HG03378 (cell line): ENCODE data around the gene EME1.

Source experiments
- ATAC-seq: cut with Tn5 transposase; IDR thresholded peaks from one replicate; pipeline ENCODE4 v1.9.1; 2021; ENCODE audit warnings: mild to moderate bottlenecking, moderate library complexity; ENCODE audit not compliant: unreplicated experiment

EME1 gene

DNA sequence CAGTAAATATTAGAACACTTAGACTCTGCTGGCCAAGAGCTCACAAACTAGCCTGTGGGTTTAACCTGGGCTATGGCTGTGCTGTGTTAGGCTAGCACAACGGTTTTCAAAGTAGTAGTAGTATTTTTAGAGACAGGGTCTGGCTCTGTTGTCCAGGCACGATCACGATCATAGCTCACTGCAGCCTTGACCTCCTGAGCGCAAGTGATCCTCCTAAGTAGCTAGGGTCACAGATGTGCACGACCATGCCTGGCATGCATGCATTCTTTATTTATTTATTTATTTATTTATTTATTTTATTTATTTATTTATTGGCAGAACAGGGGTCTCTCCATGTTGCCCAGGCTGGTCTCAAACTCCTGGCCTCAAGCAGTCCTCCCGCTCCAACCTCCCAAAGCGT is 10.4 kb upstream of the EME1 start:
- no peak for ATAC-seq

DNA sequence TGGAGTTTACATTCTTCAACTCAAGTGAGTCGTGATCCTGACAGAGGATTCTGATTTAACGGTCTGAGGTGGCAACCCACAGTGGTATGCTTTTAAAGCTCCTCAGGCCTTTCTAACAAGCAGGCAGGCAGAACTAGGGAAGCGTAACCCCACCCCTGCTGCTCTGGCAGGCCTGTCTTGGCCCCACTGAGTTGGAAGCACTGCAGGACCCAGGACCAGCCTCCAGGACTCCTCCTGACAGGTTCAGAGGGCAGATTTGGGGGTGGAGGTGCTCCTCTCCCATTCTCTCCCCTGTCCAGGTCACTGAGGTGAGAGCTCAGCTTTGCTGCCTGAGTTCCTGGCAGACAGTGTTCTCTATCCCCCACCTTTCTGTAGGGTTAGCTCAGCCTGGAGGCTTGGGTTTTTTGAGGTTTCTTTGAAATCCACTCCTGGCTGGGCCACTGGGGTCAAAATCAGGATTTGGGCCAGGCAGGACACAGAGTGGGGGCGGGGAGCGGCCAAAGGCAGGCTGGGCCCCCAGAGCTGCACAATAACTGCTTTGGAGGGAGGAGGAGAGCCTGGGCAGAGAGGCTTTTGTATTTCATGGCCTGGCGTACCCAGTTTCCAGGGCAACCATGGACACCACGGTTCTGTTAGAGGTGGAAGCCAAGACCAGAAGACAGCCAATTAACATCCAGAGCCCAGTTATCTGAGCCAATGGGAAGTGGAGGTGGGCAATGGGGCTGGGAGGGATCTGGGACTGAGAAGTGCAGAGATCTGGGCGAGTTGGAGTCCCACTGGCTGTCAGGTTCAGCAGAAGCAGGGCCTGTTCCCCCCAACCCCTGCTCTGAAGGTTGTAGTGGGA is 9.6 kb upstream of the EME1 start:
- no peak for ATAC-seq

DNA sequence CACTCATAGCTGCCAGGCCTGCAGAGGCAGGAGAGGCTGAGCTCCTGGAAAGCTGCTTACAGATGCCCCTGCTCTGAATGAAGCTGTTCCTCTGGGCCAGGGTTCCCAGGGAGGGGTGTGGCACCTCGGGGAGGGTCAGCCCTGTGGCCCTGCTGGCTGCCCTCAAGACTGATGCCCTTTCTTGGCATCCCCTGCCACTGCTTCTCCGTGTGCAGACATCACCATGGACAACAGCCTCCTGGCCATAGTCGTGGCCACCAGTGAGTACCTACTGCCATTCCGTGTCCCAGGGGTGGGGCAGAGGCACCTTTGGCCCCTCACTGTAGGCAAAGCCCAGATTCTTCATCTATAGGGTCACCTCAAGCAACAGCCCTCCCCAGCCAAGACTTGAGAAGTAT is 9.0 kb upstream of the EME1 start:
- ATAC-seq: no peak

DNA sequence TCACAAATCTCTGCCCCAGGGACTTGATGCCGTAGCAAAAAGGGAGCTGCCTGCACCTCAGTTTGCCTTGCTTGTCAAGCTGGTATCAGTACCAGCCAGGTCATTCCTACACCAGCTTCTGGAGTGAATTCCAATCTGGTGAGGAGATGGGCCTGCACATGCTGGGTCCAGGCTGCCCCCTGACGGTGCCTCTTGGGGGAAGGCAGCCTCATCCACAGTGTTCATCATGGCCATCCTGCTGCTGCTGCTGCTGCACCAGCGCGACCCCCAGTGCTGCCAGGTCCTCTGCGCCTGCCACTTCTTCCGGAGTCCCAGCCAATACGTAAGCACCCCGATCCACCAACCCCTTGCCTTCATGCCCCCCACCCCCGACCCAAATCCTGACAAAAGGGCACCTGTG is 8.3 kb upstream of the EME1 start:
- ATAC-seq: no peak

DNA sequence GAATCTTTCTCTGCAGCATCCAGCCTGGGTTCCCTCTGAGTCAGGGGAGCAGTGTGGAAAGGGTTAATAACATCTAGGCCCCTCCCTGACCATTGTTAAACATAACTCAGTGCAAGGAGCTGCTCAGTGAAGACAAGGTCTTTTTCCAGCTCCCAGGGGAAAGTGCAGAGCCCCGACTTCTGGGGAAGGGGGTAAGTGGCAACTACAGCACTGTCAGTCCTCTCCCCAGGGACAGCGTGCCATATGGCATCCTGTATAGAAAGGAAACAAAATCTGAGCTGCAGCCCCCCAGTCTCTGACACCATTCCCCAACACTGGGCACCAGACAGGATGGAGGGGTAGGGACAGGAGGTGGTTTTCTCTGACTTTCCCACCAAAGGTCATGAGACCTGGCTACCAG is 7.9 kb upstream of the EME1 start:
- ATAC-seq: no peak

DNA sequence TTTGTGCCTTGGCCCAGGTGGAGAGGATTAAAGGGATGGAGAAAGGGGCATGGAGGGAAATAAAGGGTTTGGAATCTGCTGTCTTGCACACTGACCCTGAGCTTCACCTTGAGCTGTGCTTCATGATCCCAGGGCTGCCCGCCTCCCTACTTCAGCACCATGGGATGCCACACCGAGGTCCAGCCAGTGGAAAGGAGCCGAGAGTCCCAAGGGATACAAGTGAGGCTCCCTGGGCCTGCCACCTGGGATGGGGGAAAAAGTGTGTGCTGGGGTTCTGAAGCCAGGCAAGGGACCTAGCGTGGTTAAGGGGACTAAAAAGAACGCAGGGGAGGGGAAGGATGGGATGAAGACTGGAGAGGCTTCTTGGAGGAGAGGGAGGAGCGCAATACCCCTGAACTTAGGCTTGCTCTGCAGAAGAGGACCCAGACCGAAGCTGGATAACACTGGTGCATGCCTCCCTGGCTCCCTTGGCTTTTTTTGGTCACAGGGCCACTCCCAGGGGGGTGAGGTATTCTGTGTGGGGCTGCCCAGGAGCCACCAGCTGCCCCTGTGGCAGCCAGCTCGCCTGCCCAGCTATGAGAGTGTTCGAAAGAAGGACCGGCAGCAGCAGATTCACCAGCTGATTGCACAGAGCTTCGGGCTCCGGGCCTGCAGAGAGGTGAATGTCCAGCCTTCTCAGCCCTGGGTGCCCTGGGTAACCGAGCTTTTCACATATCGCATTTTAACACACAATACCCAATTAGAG is 7.2 kb upstream of the EME1 start:
- ATAC-seq: no peak

DNA sequence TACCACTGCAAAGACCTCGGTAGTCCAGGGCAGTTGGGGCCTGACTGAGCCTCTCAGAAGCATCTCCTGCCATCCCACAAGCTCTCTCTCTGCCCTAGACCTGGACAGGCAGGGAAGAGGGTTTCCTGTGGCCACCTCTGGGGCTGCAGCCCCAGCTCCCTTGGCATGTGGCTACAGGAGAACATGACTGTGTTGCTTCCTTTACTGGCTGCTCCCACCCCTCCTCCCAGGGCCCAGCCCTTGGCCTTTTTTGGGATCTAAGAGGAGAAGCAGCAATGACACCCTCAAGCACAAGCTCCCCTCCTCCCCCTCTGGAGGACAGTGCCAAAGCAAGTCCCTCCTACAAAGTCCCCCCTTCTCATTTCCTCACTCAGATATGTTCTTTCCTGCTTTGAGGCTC is 5.6 kb upstream of the EME1 start:
- ATAC-seq: no peak

DNA sequence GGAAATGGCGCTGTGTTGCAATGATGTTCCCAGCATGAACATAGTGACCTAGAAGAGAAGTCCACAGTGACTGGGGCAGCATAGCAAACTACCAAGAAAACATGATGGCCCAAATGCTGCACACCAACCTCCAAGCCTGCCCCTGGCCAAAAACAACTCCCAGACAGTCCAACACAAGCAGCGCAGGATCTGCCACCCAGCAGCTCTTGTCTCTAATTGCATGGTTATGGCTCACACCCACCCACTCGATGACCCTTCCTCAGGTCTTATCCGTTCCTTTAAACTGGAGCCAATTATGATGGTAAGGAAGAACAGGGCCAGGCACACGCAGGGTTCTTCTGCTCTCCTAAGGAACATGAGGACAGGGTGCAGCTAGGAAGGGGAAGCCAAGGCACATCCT is 3.0 kb upstream of the EME1 start:
- ATAC-seq: no peak

DNA sequence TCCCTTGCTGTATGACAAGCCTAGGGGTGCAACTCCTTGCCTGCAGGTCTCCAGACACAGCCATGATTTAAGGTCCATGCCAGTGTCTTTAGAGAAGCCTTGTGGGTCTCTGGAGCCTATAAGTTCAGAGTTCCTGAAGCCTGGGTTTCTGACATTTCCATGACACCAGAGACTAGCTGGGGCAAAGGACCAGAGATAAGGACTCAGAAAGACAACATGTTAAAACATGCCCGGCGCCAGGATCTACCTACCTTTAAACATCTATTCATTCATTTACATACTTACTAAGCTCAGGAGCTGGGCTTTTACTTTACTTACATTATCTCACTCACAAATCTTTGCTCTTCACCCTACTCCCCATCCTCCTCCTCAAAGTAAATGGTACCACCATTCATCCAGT is 1.5 kb upstream of the EME1 start:
- no peak for ATAC-seq

DNA sequence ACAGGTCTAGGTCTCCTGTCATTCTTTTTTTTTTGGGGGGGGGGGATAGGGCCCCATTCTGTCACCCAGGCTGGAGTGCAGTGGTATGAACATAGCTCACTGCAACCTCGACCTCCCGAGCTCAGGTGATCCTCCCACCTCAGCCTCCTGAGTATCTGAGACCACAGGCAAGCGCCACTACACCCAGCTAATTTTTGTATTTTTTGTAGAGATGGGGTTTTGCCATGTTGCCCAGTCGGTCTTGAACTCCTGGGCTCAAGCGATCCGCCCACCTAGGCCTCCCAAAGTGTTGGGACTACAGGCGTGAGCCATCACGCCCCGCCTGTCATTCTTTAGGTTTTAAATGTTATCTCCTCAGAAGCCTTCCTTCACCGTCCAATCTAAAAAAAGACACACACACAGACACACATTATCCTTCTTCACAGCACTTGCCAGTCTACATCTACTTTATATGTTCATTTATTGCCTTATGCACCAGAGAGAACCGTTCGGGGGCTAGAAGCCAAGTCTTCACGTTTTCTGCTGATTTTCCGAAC is 739 bp upstream of the EME1 start:
- ATAC-seq: no peak

DNA sequence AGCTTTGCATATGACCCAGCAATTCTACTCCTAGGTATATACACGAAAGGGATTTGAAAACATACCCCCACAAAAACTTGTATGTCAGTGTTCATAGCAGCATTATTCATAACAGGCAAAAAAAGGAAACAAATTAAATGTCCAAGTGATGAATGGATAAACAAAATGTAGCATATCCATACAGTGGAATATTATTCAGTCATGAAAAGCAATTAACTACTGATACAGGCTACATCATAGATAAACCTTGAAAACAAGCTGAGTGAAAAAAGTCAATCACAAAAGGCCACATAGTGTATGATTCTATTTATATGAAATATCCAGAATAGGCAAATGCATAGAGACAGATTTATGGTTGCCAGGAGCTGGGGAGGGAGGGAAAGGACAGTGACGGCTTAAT is 676 bp downstream of the EME1 start:
- ATAC-seq: no peak

DNA sequence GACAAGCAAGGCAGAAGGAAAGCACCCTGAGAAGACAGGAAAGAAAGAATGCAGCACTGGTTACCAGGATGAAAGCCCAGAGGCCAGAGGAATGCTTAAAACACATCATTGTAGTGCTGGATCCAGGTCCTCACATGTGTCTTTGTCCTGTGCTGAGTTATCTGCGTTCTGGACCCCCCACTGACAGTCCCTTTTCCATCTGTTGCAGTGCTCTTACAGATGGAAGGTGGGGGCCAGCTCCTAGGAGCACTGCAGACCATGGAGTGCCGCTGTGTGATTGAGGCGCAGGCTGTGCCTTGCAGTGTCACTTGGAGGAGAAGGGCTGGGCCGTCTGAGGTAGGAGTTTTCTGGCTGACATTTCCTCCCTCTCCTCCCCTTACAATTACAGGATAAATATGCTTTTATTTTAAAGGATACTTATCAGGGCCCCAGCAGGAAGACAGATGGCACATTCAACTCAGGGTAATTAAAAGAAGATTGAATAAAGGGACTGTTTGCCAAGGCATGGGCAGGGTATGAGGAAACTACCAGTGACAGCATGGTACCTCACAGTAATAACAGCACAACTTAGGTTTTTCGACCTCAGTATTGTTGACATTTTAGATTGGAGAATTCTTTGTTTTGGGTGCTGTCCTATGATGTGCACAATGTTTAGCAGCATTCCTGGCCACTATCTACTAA is 3.0 kb downstream of the EME1 start:
- no peak for ATAC-seq

DNA sequence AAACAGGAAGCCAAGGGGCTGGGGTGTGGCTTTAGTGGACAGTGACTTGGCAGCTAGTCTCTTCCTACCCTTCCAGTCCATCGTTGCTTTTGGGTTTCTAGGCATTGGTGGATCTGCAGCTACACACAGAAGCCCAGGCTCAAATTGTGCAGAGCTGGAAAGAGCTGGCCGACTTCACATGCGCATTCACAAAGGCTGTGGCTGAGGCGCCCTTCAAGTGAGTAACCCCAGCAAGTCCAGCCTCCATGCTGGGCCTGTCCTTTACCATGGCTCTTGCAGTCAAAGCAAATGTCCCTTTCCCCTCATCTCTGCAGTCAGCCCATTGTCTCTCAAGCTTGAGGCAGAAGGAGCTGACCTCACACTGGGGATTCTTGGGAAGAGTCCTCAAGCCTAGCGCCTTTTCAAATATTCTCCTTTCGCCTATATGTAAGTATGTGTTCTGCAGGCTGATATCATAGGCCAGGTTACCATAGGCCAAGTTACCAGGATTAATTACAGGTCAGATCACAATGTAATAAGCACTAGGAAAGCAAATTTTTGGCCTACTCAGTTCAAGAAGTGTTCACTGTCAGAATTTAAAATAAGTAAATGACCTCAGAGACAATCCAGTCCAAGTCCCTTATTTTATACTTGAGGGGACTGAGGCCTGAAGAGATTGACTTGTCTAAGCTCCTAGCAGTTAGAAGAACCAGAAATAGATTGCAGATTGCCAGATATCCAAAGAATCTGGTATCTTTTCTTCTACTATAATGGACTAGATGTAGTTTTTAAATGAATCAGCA is 6.5 kb downstream of the EME1 start:
- no peak for ATAC-seq

DNA sequence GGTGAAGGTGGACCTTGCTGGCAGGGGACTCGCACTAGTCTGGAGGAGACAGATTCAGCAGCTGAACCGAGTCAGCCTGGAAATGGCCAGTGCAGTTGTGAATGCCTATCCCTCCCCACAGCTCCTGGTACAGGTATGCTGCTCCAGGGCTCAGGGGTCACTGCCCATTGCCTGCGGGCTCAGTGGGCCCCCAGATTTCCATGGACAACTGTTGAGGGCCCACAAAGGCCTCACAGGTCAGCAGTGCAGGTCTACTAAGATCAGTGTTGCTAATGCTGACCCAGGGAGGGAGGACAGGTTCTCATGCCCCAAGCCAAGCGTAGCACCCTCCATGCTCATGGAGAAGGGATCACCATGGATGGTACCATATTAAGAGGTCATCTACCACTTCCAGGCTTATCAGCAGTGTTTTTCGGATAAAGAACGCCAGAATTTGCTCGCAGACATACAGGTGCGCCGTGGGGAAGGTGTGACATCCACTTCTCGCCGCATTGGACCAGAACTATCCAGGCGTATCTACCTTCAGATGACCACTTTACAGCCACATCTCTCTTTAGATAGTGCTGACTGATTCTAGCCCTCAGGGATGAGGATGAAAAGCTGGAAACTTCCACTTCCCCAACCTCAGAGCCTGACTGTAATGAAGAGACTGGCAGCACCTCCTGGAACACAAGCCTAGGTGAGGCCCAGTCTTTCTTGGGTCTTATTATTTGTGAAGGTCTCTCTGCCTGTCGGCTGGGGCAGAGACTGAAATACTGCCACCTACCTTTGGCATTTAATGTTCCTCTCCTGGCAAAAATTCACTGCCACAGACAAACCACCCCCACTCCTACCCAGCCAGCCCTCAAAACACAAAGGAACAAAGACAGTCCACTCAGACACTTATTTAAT is 7.6 kb downstream of the EME1 start:
- ATAC-seq: no peak

DNA sequence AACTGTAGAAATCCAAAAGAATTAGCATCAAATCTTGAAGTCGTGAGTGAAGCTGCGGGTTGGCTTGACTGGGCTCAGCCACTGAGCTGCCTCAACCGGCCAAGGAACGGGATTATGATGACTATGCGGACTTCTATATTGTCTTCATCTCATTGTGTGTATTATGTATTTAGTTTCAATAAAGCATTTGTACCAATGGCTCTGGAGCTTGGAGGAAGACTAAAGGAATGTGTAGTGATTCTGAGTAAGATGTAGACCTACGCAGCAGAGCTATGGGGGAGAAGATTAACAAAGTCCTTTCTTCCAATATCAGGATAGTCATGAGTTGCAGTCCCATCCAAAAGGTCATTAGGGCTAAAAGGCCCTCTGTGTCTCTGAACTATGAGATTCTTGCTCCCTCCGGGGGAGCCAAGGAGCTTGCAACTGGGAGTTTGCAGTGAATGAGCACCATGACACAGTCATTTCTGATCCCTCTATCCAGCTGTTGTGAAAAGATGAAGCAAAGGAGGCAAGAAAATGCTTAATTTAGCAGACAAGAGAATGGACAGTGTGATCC is 8.3 kb downstream of the EME1 start:
- ATAC-seq: no peak

DNA sequence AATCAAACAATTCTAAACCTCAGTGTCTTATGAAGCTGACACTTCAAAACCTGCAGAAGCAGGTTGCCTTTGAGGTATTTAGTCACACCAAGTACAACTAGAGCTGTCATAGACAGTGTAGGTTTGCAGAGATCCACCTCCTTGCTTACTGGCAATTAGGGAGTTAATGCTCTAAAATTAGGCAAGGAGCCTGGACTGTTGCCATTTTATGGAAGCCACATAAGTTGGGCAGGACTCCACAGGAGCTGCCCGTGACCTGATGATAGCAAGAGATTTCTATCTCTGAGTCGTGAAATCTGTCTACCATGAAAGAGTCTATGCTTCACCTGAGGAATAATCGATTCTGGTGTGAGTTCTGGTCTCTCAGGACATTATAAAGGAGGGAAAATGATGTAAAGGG is 8.9 kb downstream of the EME1 start:
- ATAC-seq: no peak

DNA sequence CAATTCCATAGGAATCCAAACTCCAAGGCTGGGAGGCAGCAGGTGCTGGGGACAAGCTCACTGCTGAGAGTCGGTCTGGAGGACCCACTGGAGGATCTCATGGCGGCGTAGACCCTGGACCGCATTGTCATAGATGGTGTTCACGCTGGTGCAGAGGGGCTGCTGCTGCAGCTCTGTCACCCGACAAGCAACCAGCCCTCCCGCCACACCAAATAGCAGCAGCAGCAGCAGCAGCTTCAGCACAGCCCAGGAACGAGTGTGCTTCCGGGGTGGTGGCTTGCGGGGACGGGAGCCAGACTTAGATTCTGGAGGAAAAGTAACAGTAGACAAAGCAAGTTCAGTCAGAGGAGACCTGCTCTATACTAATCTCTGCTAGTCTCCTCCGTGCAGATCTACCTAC is 9.9 kb downstream of the EME1 start:
- no peak for ATAC-seq

DNA sequence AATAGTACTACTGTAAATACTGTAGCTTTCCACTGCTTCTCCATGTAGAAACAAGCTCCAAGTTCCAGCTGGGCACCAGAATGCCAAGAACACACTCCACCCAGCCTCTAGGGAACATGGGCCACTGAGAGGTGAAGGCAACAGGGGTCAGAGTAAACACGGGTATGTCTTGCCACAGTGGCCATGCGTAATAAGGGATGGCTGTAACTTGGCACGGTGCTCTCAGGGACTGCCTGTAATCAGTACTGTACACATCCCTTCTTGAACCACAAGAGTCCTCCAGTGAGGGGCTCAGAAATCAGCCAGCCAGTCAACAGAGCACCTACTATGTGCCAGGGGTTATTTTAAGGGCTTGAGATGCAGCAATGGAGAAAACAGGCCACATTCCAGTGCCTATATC is 13.5 kb downstream of the EME1 start:
- no peak for ATAC-seq

DNA sequence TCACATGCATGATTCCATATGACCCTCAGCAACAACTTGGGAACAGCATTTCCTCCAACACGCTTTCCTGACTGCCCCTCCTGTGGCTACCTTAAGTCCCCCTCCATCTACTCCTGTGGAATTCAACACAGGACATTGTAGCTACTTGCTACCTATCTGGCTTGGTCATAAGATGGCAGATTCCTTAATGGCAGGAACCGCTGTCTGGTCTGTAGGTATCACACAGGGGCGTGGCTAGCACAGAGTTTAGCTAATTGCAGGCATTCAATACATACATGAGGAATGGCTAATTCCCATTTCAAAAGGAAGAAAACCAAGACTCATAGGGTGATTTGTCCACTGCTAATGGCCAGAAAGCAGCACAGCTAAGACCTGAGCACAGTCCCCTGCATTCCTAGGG is 15.7 kb downstream of the EME1 start:
- ATAC-seq: no peak

DNA sequence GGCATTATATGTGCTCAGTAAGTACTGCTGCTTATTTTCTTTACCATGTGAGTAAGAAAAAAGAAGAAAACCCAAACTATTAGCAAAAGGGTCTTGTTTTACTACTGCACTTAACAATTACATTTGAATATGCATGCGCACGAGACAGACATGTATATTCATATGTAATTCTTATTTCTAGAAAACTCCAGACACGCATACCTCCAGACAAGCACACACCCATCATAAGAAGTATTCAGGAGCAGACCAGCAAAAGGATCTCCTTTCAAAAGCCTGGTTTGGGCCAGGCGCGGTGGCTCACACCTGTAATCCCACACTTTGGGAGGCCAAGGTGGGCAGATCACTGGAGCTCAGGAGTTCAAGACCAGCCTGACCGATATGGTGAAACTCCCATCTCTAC is 16.5 kb downstream of the EME1 start:
- no peak for ATAC-seq
